ENCODE data around the gene LUM. TPM values are rescaled to one million over a fixed set of nuclear protein-coding genes. Genes with fewer than 3 reads are reported as not detected.

LUM gene
- total RNA-seq, 1 experiment from 2014 or later: not detected

GRCh38 chr12:91100906-91101305 lies 10.4 kb downstream of the LUM start:
- Histone ChIP-seq H3K9ac (ENCODE audit: extremely low read depth, insufficient read length, low read length) (no peak overlapping the region), H4K8ac (replicated peaks; ENCODE audit: insufficient read length, low read depth, low read length) (no peak overlapping the region), H3K9me3 (ENCODE audit: control insufficient read depth, low read depth, low read length) (no peaks in the 10 kb centered on the region), H3K27ac (ENCODE audit: insufficient read length, low read depth, low read length) (no peak overlapping the region), H4K91ac (ENCODE audit: insufficient read length, low read depth, low read length) (no peak overlapping the region), H2BK12ac (ENCODE audit: insufficient read length, low read depth, low read length) (no peak overlapping the region), H3K18ac (ENCODE audit: insufficient read length, low read depth, low read length) (no peak overlapping the region), H3K14ac (ENCODE audit: insufficient read depth, low read length) (no peak overlapping the region), H3K23me2 (ENCODE audit: insufficient read length, low read depth, low read length, poor library complexity, severe bottlenecking) (no peaks in the 10 kb centered on the region), H3K79me1 (ENCODE audit: insufficient read depth, low read depth, low read length, poor library complexity, severe bottlenecking) (no peaks in the 10 kb centered on the region), H2AFZ (ENCODE audit: low read length) (no peak overlapping the region), H3K4ac (ENCODE audit: low read depth, low read length) (no peak overlapping the region), H3T11ph (ENCODE audit: low read length) (no peak overlapping the region), H2AK5ac (ENCODE audit: insufficient read length, low read length) (no peak overlapping the region), H3K23ac (ENCODE audit: insufficient read length, low read depth, low read length) (no peak overlapping the region), H3K4me2 (ENCODE audit: insufficient read depth, insufficient read length, low read length) (no peak overlapping the region), H4K20me1 (ENCODE audit: control insufficient read depth, insufficient read depth, insufficient read length) (no peaks in the 10 kb centered on the region), H3K4me1 (ENCODE audit: insufficient read depth, low read length) (no peaks in the 10 kb centered on the region), H2BK15ac (ENCODE audit: low read depth, low read length) (no peak overlapping the region), H3K27me3 (ENCODE audit: insufficient read depth, low read length) (no peaks in the 10 kb centered on the region), H4K5ac (ENCODE audit: insufficient read length, low read depth, low read length) (no peak overlapping the region), H3K79me2 (ENCODE audit: insufficient read depth, low read length) (no peaks in the 10 kb centered on the region), H2BK5ac (ENCODE audit: insufficient read length, low read length) (no peak overlapping the region), H2BK20ac (ENCODE audit: low read depth, low read length, poor library complexity, severe bottlenecking) (no peak overlapping the region), H3K56ac (ENCODE audit: insufficient read length, low read depth, low read length) (no peak overlapping the region), H2BK120ac (ENCODE audit: low read depth, low read length, poor library complexity, severe bottlenecking) (no peak overlapping the region)
- DNase-seq: no peak
- peaks cover 0 to 4% of the 10 kb centered on the region in 2 experiments; a peak in 1 of 4 replicates for H3K4me1 Mint-ChIP-seq
- TF ChIP-seq, protein P1, sequence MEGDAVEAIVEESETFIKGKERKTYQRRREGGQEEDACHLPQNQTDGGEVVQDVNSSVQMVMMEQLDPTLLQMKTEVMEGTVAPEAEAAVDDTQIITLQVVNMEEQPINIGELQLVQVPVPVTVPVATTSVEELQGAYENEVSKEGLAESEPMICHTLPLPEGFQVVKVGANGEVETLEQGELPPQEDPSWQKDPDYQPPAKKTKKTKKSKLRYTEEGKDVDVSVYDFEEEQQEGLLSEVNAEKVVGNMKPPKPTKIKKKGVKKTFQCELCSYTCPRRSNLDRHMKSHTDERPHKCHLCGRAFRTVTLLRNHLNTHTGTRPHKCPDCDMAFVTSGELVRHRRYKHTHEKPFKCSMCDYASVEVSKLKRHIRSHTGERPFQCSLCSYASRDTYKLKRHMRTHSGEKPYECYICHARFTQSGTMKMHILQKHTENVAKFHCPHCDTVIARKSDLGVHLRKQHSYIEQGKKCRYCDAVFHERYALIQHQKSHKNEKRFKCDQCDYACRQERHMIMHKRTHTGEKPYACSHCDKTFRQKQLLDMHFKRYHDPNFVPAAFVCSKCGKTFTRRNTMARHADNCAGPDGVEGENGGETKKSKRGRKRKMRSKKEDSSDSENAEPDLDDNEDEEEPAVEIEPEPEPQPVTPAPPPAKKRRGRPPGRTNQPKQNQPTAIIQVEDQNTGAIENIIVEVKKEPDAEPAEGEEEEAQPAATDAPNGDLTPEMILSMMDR (conservative IDR thresholded peaks at IDR 0.05): no peak
- H3K27ac Mint-ChIP-seq: no peak overlapping the region
- H3K36me3 Mint-ChIP-seq (ENCODE audit: insufficient read depth in 1 of 3, low read depth in 3 of 3): no peaks in the 10 kb centered on the region
- no peaks in the 10 kb centered on the region for H3K9me3 Mint-ChIP-seq
- H3K4me3 Mint-ChIP-seq: no peak overlapping the region
- no CpG with 5 or more reads among the region's 2 CpGs for WGBS (ENCODE audit: extremely low coverage, insufficient read length, low lambda C conversion rate)
- no peaks in the 10 kb centered on the region for H3K27me3 Mint-ChIP-seq (ENCODE audit: low read depth)

Measured in H9 (cell line).